Measurements from ENCODE around the gene NPAS4. TPM values are rescaled to one million over a fixed set of nuclear protein-coding genes. Genes with fewer than 3 reads are reported as not detected.

Gene NPAS4
- total and polyA plus RNA-seq, 2 of the 4 experiments (the other 2 are of a cell fraction): under 0.01 to 0.77 TPM

DNA sequence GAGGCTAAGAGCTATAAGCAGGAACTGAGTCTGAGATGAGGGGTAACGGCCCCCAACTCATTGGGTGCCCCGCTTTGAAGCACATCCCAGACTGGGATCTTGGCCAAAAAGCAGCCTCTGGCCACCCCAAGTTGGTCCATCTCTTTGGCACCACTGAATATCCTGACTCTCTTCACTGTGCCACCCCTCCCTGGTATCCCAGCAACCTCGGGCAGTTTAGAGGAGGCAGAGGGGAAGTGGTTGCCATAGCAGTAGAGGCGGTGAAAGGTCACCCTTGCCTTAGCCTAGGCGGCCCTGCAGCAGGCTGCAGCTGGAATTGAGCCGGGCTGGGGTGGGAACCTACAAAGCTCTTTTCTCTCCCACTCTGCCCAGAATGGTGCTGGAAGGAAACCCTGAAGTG is 46.9 kb downstream of the NPAS4 start:
- Histone ChIP-seq H3K56ac (ENCODE audit: extremely low read depth, insufficient read depth, low read length) (no peak overlapping the region), H3K4me3 (ENCODE audit: insufficient read depth, low read depth, low read length) (peak overlapping the region; percentile 67), H2BK5ac (ENCODE audit: low read depth, low read length, poor library complexity, severe bottlenecking) (no peak overlapping the region), H2AK5ac (ENCODE audit: low read depth, low read length) (peak overlapping the region; percentile 53; the same call in 1 of the 2 replicates), H2AK9ac (replicated peaks; ENCODE audit: low read depth, low read length, poor library complexity) (peak overlapping the region; percentile 96), H3K9me3 (ENCODE audit: control insufficient read depth, insufficient read depth, low read length) (no peaks in the 10 kb centered on the region), H4K91ac (ENCODE audit: insufficient read depth, low read depth, low read length) (no peak overlapping the region), H4K20me1 (ENCODE audit: insufficient read depth, low read length) (no peaks in the 10 kb centered on the region; the same call in 1 of the 2 replicates), H4K5ac (ENCODE audit: low read depth, low read length) (no peak overlapping the region), H2BK15ac (ENCODE audit: low read depth, low read length) (no peak overlapping the region), H2BK120ac (ENCODE audit: low read depth, low read length) (no peak overlapping the region), H2AFZ (replicated peaks; ENCODE audit: low read length, poor library complexity) (peak overlapping the region; percentile 95), H3K79me1 (ENCODE audit: low read depth in 1 of 2, low read length in 2 of 2) (peaks cover 20 to 27% of the 10 kb centered on the region in 2 experiments), H3K9me1 (ENCODE audit: insufficient read depth, low read length) (peaks cover 8% of the 10 kb centered on the region), H3K4ac (ENCODE audit: low read depth, low read length) (peak overlapping the region; percentile 61), H2BK20ac (ENCODE audit: low read depth, low read length) (no peak overlapping the region), H4K8ac (ENCODE audit: low read depth in 2 of 2, low read length in 2 of 2) (peak overlapping the region in 1 of 2 experiments; percentile 51; a peak in 2 of 4 replicates), H3K27ac (ENCODE audit: insufficient read depth, low read length) (no peak overlapping the region), H3K9ac (ENCODE audit: low read depth, low read length) (peak overlapping the region; percentile 56), H3K27me3 (ENCODE audit: control insufficient read depth, insufficient read depth, low read length) (no peaks in the 10 kb centered on the region), H3K4me2 (ENCODE audit: low read depth, low read length) (peak overlapping the region; percentile 92), H3K36me3 (ENCODE audit: control insufficient read depth, insufficient read depth, low read length) (peaks cover 14% of the 10 kb centered on the region), H3K4me1 (ENCODE audit: control insufficient read depth, insufficient read depth, low read length) (peaks cover 8% of the 10 kb centered on the region; the same call in 1 of the 2 replicates), H3K23ac (ENCODE audit: low read depth, low read length) (peak overlapping the region; percentile 87), H3K18ac (ENCODE audit: low read depth, low read length) (no peak overlapping the region), H3K14ac (replicated peaks; ENCODE audit: low read depth, low read length) (peak overlapping the region; percentile 78)
- DNase-seq: no peak
- TF ChIP-seq RCOR1 (IDR thresholded peaks at IDR 0.05; ENCODE audit: insufficient replicate concordance, low read length): no peak
- no peak for TF ChIP-seq MXI1 (IDR thresholded peaks at IDR 0.05; ENCODE audit: borderline replicate concordance, low read depth, low read length)
- no peak for TF ChIP-seq CHD1 (IDR thresholded peaks at IDR 0.05; ENCODE audit: low read depth, low read length)
- TF ChIP-seq BHLHE40 (IDR thresholded peaks at IDR 0.05; ENCODE audit: low read depth, low read length): no peak
- TF ChIP-seq MAFK (IDR thresholded peaks at IDR 0.05; ENCODE audit: low read depth, low read length): no peak
- TF ChIP-seq RAD21 (IDR thresholded peaks at IDR 0.05; ENCODE audit: low read length): no peak
- TF ChIP-seq MAZ (IDR thresholded peaks at IDR 0.05; ENCODE audit: borderline replicate concordance, low read depth, low read length): no peak
- no peak for TF ChIP-seq SMC3 (IDR thresholded peaks at IDR 0.05; ENCODE audit: low read depth, low read length)
- TF ChIP-seq, protein P1, sequence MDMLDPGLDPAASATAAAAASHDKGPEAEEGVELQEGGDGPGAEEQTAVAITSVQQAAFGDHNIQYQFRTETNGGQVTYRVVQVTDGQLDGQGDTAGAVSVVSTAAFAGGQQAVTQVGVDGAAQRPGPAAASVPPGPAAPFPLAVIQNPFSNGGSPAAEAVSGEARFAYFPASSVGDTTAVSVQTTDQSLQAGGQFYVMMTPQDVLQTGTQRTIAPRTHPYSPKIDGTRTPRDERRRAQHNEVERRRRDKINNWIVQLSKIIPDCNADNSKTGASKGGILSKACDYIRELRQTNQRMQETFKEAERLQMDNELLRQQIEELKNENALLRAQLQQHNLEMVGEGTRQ (IDR thresholded peaks at IDR 0.05; ENCODE audit: low read depth, low read length): no peak
- TF ChIP-seq FOS (IDR thresholded peaks at IDR 0.05; ENCODE audit: low read depth, low read length): no peak
- ATAC-seq (ENCODE audit: low read depth): no peak
- dilution Hi-C loops (cut with HindIII; ENCODE audit: low sequenced_read_pairs, unreplicated experiment) (no loop called here), in situ Hi-C loops (cut with MboI; ENCODE audit: low sequenced_read_pairs) (no loop called here), intact Hi-C loops (cut with micrococcal nuclease) (no loop called here)
- CTCF ChIA-PET: no interaction called here
- no TSS peak for BruUV-seq (replicated peaks)
- WGBS, 2 experiments (ENCODE audit: extremely low coverage in 2 of 2, insufficient read length in 1 of 2): no CpG with 5 or more reads among the region's 6 CpGs
- POLR2A ChIA-PET (ENCODE audit: unreplicated experiment): no interaction called here
